ENCODE results near the gene ARHGAP24. TPM values are rescaled to one million over a fixed set of nuclear protein-coding genes. Genes with fewer than 3 reads are reported as not detected.

ARHGAP24 gene
- total and polyA plus RNA-seq, 2 donors (not counting 3 experiments of a cell fraction or from before 2014, with no cell fraction given): 52.1 to 79.4 TPM

GRCh38 chr4:85669204-85669603 is 194.3 kb downstream of the ARHGAP24 start:
- no peak for FAIRE-seq
- no peak for TF ChIP-seq FOS (IDR thresholded peaks at IDR 0.05; ENCODE audit: borderline replicate concordance, insufficient read depth, low read length)
- TF ChIP-seq POLR2A (IDR thresholded peaks at IDR 0.05; ENCODE audit: low read depth, low read length): no peak
- no peak overlapping the region for H2AFZ ChIP-seq (ENCODE audit: low read depth, low read length)
- peaks cover 10 to 14% of the 10 kb centered on the region in 2 experiments for H3K27me3 ChIP-seq (ENCODE audit: control insufficient read depth in 2 of 2, insufficient read depth in 2 of 2, low read length in 2 of 2)
- no peak overlapping the region for H3K27ac ChIP-seq (ENCODE audit: insufficient read depth, low read depth, low read length)
- H3K9me3 ChIP-seq (replicated peaks; ENCODE audit: control insufficient read depth, insufficient read depth, low read length): no peaks in the 10 kb centered on the region
- intact Hi-C loops (cut with micrococcal nuclease) (no loop called here), dilution Hi-C loops (cut with MboI; ENCODE audit: extremely low pct_ligation_motif_present, low sequenced_read_pairs) (no loop called here)
- no peaks in the 10 kb centered on the region for H3K36me3 ChIP-seq (ENCODE audit: control insufficient read depth in 2 of 2, extremely low read depth in 1 of 2, insufficient read depth in 2 of 2, low read length in 2 of 2)
- H3K4me2 ChIP-seq (ENCODE audit: insufficient read depth, low read length): no peak overlapping the region
- no peaks in the 10 kb centered on the region for H3K9me1 ChIP-seq (replicated peaks; ENCODE audit: control insufficient read depth, extremely low read depth, insufficient read depth, low read length)
- H3K9ac ChIP-seq (replicated peaks; ENCODE audit: extremely low read depth, insufficient read depth, low read length): no peak overlapping the region
- H3K4me3 ChIP-seq (replicated peaks in 1 of 3; ENCODE audit: insufficient read depth in 1 of 3, low read depth in 1 of 3, low read length in 3 of 3): no peak overlapping the region
- no TSS peak for BruUV-seq (replicated peaks)
- no peak for DNase-seq (ENCODE audit: low read depth, low spot score)
- ChIA-PET CTCF (no interaction called here), POLR2A (no interaction called here)
- no peaks in the 10 kb centered on the region for H3K4me1 ChIP-seq (ENCODE audit: control insufficient read depth, extremely low read depth, insufficient read depth, low read length)
- no peaks in the 10 kb centered on the region for H4K20me1 ChIP-seq (replicated peaks; ENCODE audit: control insufficient read depth, extremely low read depth, insufficient read depth, low read length)
- no peaks in the 10 kb centered on the region for H3K79me2 ChIP-seq (ENCODE audit: control insufficient read depth, insufficient read depth, low read length)

- dilution Hi-C loops (cut with MboI; ENCODE audit: extremely low pct_ligation_motif_present, low sequenced_read_pairs) (no loop called here), intact Hi-C loops (cut with micrococcal nuclease) (no loop called here)
- H3K36me3 ChIP-seq (ENCODE audit: control insufficient read depth in 2 of 2, extremely low read depth in 1 of 2, insufficient read depth in 2 of 2, low read length in 2 of 2): no peaks in the 10 kb centered on the region
- H3K9me3 ChIP-seq (replicated peaks; ENCODE audit: control insufficient read depth, insufficient read depth, low read length): no peaks in the 10 kb centered on the region
- BruUV-seq (replicated peaks): no TSS peak
- H3K9me1 ChIP-seq (replicated peaks; ENCODE audit: control insufficient read depth, extremely low read depth, insufficient read depth, low read length): no peaks in the 10 kb centered on the region
- no peak overlapping the region for H3K4me2 ChIP-seq (ENCODE audit: insufficient read depth, low read length)
- H4K20me1 ChIP-seq (replicated peaks; ENCODE audit: control insufficient read depth, extremely low read depth, insufficient read depth, low read length): no peaks in the 10 kb centered on the region
- FAIRE-seq (no peak), DNase-seq (ENCODE audit: low read depth, low spot score) (no peak)
- H3K9ac ChIP-seq (replicated peaks; ENCODE audit: extremely low read depth, insufficient read depth, low read length): no peak overlapping the region
- no peaks in the 10 kb centered on the region for H3K79me2 ChIP-seq (ENCODE audit: control insufficient read depth, insufficient read depth, low read length)
- H3K4me3 ChIP-seq (replicated peaks in 1 of 3; ENCODE audit: insufficient read depth in 1 of 3, low read depth in 1 of 3, low read length in 3 of 3): no peak overlapping the region
- no peaks in the 10 kb centered on the region for H3K4me1 ChIP-seq (ENCODE audit: control insufficient read depth, extremely low read depth, insufficient read depth, low read length)
- H2AFZ ChIP-seq (ENCODE audit: low read depth, low read length): no peak overlapping the region
- H3K27ac ChIP-seq (ENCODE audit: insufficient read depth, low read depth, low read length): no peak overlapping the region
- peaks cover 12 to 17% of the 10 kb centered on the region in 2 experiments for H3K27me3 ChIP-seq (ENCODE audit: control insufficient read depth in 2 of 2, insufficient read depth in 2 of 2, low read length in 2 of 2)
- TF ChIP-seq POLR2A (IDR thresholded peaks at IDR 0.05; ENCODE audit: low read depth, low read length) (no peak), MAX (IDR thresholded peaks at IDR 0.05; ENCODE audit: insufficient read depth, insufficient read length) (no peak), MYC (IDR thresholded peaks at IDR 0.05; ENCODE audit: low read depth, low read length) (no peak), POLR2AphosphoS5 (IDR thresholded peaks at IDR 0.05; ENCODE audit: insufficient read depth, low read depth, low read length) (no peak), FOS (IDR thresholded peaks at IDR 0.05; ENCODE audit: borderline replicate concordance, insufficient read depth, low read length) (no peak), JUN (IDR thresholded peaks at IDR 0.05; ENCODE audit: borderline replicate concordance, insufficient read depth, insufficient read length, low read depth) (no peak), CTCF (IDR thresholded peaks at IDR 0.05; ENCODE audit: extremely low read depth in 1 of 2, insufficient read depth in 1 of 2, low read depth in 1 of 2, low read length in 2 of 2) (no peak), GATA2 (IDR thresholded peaks at IDR 0.05; ENCODE audit: insufficient read depth, insufficient read length, low read depth, low read length) (no peak), EZH2 (IDR thresholded peaks at IDR 0.05; ENCODE audit: borderline replicate concordance, low read depth, low read length, severe bottlenecking) (no peak)
- ChIA-PET POLR2A (no interaction called here), CTCF (no interaction called here)
These were observed 195.1 kb downstream of the ARHGAP24 start for GRCh38 chr4:85669992-85670548.

Measured in endothelial cell of umbilical vein (primary cell).